ENCODE measurements around the gene INKA1.
"Not testable (repeated sequence)": the region's sequence is repeated elsewhere in the genome, so short reads cannot be mapped to it uniquely, and the experiment has no call there.

Gene INKA1

GRCh38 chr3:49807431-49808114 is 4.5 kb downstream of the INKA1 start:
- DNase-seq (ENCODE audit: low spot score) = no peak

GRCh38 chr3:49812916-49813496 is 9.9 kb downstream of the INKA1 start:
- no peak for DNase-seq (ENCODE audit: low spot score)

GRCh38 chr3:49813497-49814174 is 10.6 kb downstream of the INKA1 start, which contains the start of gene UBA7:
TSS of gene UBA7 (minus strand) at chr3:49813953. CDS start at chr3:49813787, 166 bp downstream.
- DNase-seq (ENCODE audit: low spot score) = no peak

GRCh38 chr3:49823131-49823530 is 20.1 kb downstream of the INKA1 start:
- DNase-seq (ENCODE audit: low spot score) = not testable (repeated sequence)

- no peak for DNase-seq (ENCODE audit: low spot score)
Observed at GRCh38 chr3:49826016-49826415, 23.0 kb downstream of the INKA1 start.

GRCh38 chr3:49831341-49831740 is 28.3 kb downstream of the INKA1 start:
- no peak for DNase-seq (ENCODE audit: low spot score)

GRCh38 chr3:49839193-49839809 is 36.2 kb downstream of the INKA1 start:
- DNase-seq (ENCODE audit: low spot score) = peak; percentile 73

GRCh38 chr3:49840388-49840787 is 37.3 kb downstream of the INKA1 start:
- no peak for DNase-seq (ENCODE audit: low spot score)

GRCh38 chr3:49841126-49841696 is 38.1 kb downstream of the INKA1 start:
- DNase-seq (ENCODE audit: low spot score) = peak; percentile 52

- DNase-seq (ENCODE audit: low spot score) = no peak
Observed at GRCh38 chr3:49841806-49842205, 38.7 kb downstream of the INKA1 start.

- DNase-seq (ENCODE audit: low spot score) = no peak
Observed at GRCh38 chr3:49842843-49843517, 39.9 kb downstream of the INKA1 start.

- no peak for DNase-seq (ENCODE audit: low spot score)
Observed at GRCh38 chr3:49844464-49845183, 41.6 kb downstream of the INKA1 start.

GRCh38 chr3:49845694-49846093 is 42.6 kb downstream of the INKA1 start:
- DNase-seq (ENCODE audit: low spot score) = no peak

Data from NAMALWA (cell line).